GM18867 (cell line): ENCODE measurements around the gene GLG1.
"Not testable (repeated sequence)": the region's sequence is repeated elsewhere in the genome, so short reads cannot be mapped to it uniquely, and the experiment has no call there.

Experiments used
- ATAC-seq: cut with Tn5 transposase; IDR thresholded peaks from one replicate; pipeline ENCODE4 v1.9.1; 2021; ENCODE audit warnings: mild to moderate bottlenecking, moderate library complexity; ENCODE audit not compliant: unreplicated experiment

Gene GLG1

GRCh38 chr16:74542911-74543578 is 63.9 kb downstream of the GLG1 start:
- not testable (repeated sequence) for ATAC-seq

- not testable (repeated sequence) for ATAC-seq
Observed at GRCh38 chr16:74540663-74541062, 66.3 kb downstream of the GLG1 start.

- not testable (repeated sequence) for ATAC-seq
Observed at GRCh38 chr16:74538801-74539200, 68.1 kb downstream of the GLG1 start.

GRCh38 chr16:74537746-74538145 is 69.2 kb downstream of the GLG1 start:
- ATAC-seq: not testable (repeated sequence)

GRCh38 chr16:74534650-74535049 is 72.3 kb downstream of the GLG1 start:
- not testable (repeated sequence) for ATAC-seq

- ATAC-seq: no peak
Observed at GRCh38 chr16:74524926-74525325, 82.0 kb downstream of the GLG1 start.

GRCh38 chr16:74524117-74524516 is 82.8 kb downstream of the GLG1 start:
- no peak for ATAC-seq

- ATAC-seq: not testable (repeated sequence)
Observed at GRCh38 chr16:74523706-74524105, 83.2 kb downstream of the GLG1 start.

GRCh38 chr16:74522160-74522559 is 84.8 kb downstream of the GLG1 start:
- ATAC-seq: no peak

- no peak for ATAC-seq
Observed at GRCh38 chr16:74521691-74522090, 85.2 kb downstream of the GLG1 start.

GRCh38 chr16:74518934-74519333 is 88.0 kb downstream of the GLG1 start:
- not testable (repeated sequence) for ATAC-seq

- no peak for ATAC-seq
Observed at GRCh38 chr16:74511961-74512360, 95.0 kb downstream of the GLG1 start.

- ATAC-seq: no peak
Observed at GRCh38 chr16:74505011-74505410, 101.9 kb downstream of the GLG1 start.

- ATAC-seq: no peak
Observed at GRCh38 chr16:74503412-74503811, 103.5 kb downstream of the GLG1 start.

- ATAC-seq: no peak
Observed at GRCh38 chr16:74501484-74502478, 105.1 kb downstream of the GLG1 start.

- no peak for ATAC-seq
Observed at GRCh38 chr16:74500907-74501306, 106.0 kb downstream of the GLG1 start.

- no peak for ATAC-seq
Observed at GRCh38 chr16:74499114-74499513, 107.8 kb downstream of the GLG1 start.

- no peak for ATAC-seq
Observed at GRCh38 chr16:74497761-74498160, 109.2 kb downstream of the GLG1 start.

- ATAC-seq: no peak
Observed at GRCh38 chr16:74496054-74496453, 110.9 kb downstream of the GLG1 start.

- ATAC-seq: no peak
Observed at GRCh38 chr16:74492976-74493375, 113.9 kb downstream of the GLG1 start.

GRCh38 chr16:74487634-74488495 is 119.0 kb downstream of the GLG1 start:
- ATAC-seq: no peak
